Suprapubic skin (tissue), 4 donors: Measurements from ENCODE around the gene SYT12. TPM values are rescaled to one million over a fixed set of nuclear protein-coding genes. Genes with fewer than 3 reads are reported as not detected.

Experiments
- DNase-seq, 2 donors: peaks; one replicate each; pipeline ENCODE4 v3.0.0-alpha.2; 2019; ENCODE audit warnings: low spot score in 2 of 2
- H3K27ac ChIP-seq: fragments of 200-600 bp; sonication (generic); one replicate; pipeline ENCODE4 v1.5.1; 2019
- H3K27me3 ChIP-seq: fragments of 200-600 bp; sonication (generic); one replicate; pipeline ENCODE4 v1.5.1; 2019
- H3K36me3 ChIP-seq: fragments of 200-600 bp; sonication (generic); one replicate; pipeline ENCODE4 v1.5.1; 2019
- H3K4me1 ChIP-seq: fragments of 200-600 bp; sonication (generic); one replicate; pipeline ENCODE4 v1.5.1; 2019
- H3K4me3 ChIP-seq: fragments of 200-600 bp; sonication (generic); one replicate; pipeline ENCODE4 v1.5.1; 2019; ENCODE audit warnings: mild to moderate bottlenecking
- H3K9me3 ChIP-seq: fragments of 200-600 bp; sonication (generic); one replicate; pipeline ENCODE4 v1.5.1; 2019
- EP300 ChIP-seq: sonication (generic); formaldehyde crosslinking; IDR thresholded peaks from one replicate; pipeline ENCODE4 v1.6.1; 2017; ENCODE audit warnings: antibody characterized with exemption
- POLR2A ChIP-seq, 2 donors: fragments of 450-650 bp; IDR thresholded peaks; one replicate each; pipeline ENCODE4 v1.6.1; 2017; ENCODE audit warnings: antibody characterized with exemption in 2 of 2, mild to moderate bottlenecking in 2 of 2, moderate library complexity in 2 of 2
- POLR2AphosphoS5 ChIP-seq, 3 donors: sonication (generic); formaldehyde crosslinking; IDR thresholded peaks; one replicate each; pipeline ENCODE4 v1.6.1; 2017; ENCODE audit warnings: antibody characterized with exemption in 3 of 3
- WGBS: methylation state at CpG from one replicate; pipeline ENCODE4 v1.1.5; 2018; 5-methylcytosine and 5-hydroxymethylcytosine counted together
- total RNA-seq, 4 donors: library from RNA; depleted of rRNA; stranded (reverse); fragments of >200 nt; gene quantifications; one replicate each; pipeline ENCODE4 v1.1.0, GENCODE V29; 2016
- TF ChIP-seq, protein P1 (sequence below), 2 donors: fragments of 200-600 bp in 1 of 2; fragments of 450-650 bp in 1 of 2; sonication (generic) in 1 of 2; IDR thresholded peaks; one replicate each; pipeline ENCODE4 v1.5.1; 2016 to 2019; ENCODE audit warnings: antibody characterized with exemption in 2 of 2, mild to moderate bottlenecking in 1 of 2, moderate library complexity in 1 of 2

The SYT12 gene
- total RNA-seq, 4 donors from 2014 or later: 0.38 to 1.1 (median 0.53) TPM

DNA sequence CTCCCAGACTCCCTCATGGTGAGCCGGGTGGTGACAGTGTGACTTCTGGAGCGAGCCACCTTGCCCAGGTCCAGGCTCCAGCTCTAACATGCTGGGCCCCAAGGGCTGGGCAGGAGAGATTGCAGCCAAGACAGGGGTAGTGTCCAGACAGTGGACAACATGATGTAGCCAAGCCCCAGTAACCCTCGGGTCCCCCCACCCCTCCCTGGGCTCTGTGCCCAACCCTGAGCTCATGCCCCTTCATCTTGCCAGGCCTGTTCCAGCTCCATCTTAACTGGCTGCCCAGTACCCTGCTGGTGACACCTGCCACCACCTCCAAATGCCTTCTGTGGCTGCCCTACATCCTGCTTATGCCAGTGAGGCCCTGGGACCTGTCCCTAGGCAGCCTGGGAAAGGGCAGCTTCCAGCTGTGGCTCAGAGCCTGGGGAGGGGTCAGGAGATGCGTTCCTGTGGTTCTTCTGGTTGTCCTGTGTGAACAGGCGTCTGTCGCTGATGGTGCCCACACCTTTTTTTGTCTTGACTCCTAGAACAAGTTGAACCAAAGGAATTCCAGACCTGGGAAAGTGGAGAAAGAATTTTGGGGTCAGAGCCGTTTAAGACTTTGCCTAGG lies 12.5 kb upstream of the SYT12 start:
- Histone ChIP-seq H3K27ac (no peak overlapping the region), H3K27me3 (no peaks in the 10 kb centered on the region), H3K9me3 (no peaks in the 10 kb centered on the region), H3K4me3 (no peak overlapping the region), H3K4me1 (no peaks in the 10 kb centered on the region), H3K36me3 (no peaks in the 10 kb centered on the region)
- WGBS: 81% methylated on average over 5 of the region's 7 CpGs
- TF ChIP-seq POLR2AphosphoS5 (IDR thresholded peaks at IDR 0.05) (no peak), EP300 (no peak), POLR2A (IDR thresholded peaks at IDR 0.05) (no peak)
- TF ChIP-seq, protein P1, sequence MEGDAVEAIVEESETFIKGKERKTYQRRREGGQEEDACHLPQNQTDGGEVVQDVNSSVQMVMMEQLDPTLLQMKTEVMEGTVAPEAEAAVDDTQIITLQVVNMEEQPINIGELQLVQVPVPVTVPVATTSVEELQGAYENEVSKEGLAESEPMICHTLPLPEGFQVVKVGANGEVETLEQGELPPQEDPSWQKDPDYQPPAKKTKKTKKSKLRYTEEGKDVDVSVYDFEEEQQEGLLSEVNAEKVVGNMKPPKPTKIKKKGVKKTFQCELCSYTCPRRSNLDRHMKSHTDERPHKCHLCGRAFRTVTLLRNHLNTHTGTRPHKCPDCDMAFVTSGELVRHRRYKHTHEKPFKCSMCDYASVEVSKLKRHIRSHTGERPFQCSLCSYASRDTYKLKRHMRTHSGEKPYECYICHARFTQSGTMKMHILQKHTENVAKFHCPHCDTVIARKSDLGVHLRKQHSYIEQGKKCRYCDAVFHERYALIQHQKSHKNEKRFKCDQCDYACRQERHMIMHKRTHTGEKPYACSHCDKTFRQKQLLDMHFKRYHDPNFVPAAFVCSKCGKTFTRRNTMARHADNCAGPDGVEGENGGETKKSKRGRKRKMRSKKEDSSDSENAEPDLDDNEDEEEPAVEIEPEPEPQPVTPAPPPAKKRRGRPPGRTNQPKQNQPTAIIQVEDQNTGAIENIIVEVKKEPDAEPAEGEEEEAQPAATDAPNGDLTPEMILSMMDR (IDR thresholded peaks at IDR 0.05): no peak
- no peak for DNase-seq

DNA sequence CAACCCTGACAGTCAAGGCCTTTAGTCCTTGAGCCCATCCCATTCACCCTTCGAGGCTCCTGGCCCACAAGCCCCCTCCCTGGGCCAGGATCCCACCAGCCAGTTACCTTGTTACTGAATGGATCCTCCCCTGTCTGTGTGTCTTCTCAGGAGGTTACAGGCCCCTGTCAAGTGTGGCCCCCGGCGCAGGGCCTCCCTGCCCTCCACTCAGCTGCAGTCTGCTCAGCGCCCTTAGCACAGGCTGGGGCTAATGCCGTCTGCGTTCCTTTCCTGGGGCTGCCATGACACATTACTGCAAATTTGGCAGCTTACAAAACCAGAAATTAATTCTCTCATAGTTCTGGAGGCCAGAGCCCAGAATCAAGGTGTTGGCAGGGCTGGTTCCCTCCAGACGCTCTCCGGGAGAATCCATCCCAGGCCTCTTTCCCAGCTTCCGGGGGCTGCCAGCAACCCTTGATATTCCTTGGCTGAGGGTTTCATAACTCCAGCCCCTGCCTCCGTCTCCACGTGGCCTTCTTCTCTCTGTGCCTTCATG lies 9.4 kb upstream of the SYT12 start:
- Histone ChIP-seq H3K9me3 (no peaks in the 10 kb centered on the region), H3K27ac (no peak overlapping the region), H3K4me1 (no peaks in the 10 kb centered on the region), H3K27me3 (no peaks in the 10 kb centered on the region), H3K4me3 (no peak overlapping the region), H3K36me3 (no peaks in the 10 kb centered on the region)
- TF ChIP-seq EP300: no peak
- TF ChIP-seq POLR2A (IDR thresholded peaks at IDR 0.05): no peak
- no peak for DNase-seq
- WGBS: 75% methylated on average over 11 of the region's 11 CpGs

DNA sequence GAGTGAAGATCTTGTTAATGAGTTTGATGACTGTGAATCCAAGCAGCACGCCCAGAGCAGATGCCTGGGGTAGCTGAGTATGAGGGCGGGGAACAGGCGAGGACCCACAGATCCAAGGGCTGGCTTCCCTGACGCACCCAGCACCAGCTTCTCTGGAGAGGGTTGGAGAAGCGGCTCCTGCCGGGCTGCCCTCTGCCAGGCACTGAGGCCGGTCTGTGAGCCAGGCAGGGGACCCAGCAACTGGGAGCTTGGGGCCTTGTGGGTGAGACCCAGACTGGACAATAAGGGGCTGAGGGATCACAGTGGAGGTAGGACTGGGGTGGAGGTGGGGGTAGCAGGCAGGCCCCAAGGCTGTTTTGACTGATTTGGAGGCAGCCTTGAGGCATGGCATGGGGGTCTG lies 8.6 kb upstream of the SYT12 start:
- Histone ChIP-seq H3K4me3 (no peak overlapping the region), H3K27ac (no peak overlapping the region), H3K4me1 (no peaks in the 10 kb centered on the region), H3K9me3 (no peaks in the 10 kb centered on the region), H3K27me3 (no peaks in the 10 kb centered on the region), H3K36me3 (no peaks in the 10 kb centered on the region)
- no peak for TF ChIP-seq POLR2A (IDR thresholded peaks at IDR 0.05)
- TF ChIP-seq EP300: no peak
- TF ChIP-seq POLR2AphosphoS5 (IDR thresholded peaks at IDR 0.05): no peak
- TF ChIP-seq, protein P1 (IDR thresholded peaks at IDR 0.05): no peak
- no peak for DNase-seq
- 94% methylated on average over 7 of the region's 7 CpGs for WGBS

DNA sequence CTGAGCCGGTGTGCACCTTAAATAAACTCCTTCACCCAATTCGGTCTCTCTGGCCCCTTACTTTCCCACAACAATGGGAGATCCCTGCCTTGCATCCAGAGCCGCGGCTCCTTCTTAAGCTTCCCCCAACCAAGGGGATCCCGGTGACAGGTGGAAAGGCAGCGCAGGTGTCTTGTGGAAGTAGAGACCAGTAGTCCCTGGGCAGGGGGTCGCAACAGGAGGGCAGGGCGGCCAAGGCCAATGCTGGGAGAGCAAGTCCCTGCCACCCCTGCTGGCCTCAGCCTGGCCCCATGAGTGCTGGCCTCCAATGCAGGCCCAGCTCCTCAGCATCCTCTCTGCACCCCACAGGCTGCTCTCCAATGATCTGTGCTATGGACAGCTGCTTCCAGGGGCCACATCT lies 7.9 kb upstream of the SYT12 start:
- DNase-seq: no peak
- no peak overlapping the region for H3K4me3 ChIP-seq
- H3K27ac ChIP-seq: no peak overlapping the region
- H3K27me3 ChIP-seq: no peaks in the 10 kb centered on the region
- no peak for TF ChIP-seq POLR2AphosphoS5 (IDR thresholded peaks at IDR 0.05)
- TF ChIP-seq EP300: no peak
- no peak for TF ChIP-seq POLR2A (IDR thresholded peaks at IDR 0.05)
- TF ChIP-seq, protein P1 (IDR thresholded peaks at IDR 0.05): no peak
- no peaks in the 10 kb centered on the region for H3K9me3 ChIP-seq
- H3K4me1 ChIP-seq: no peaks in the 10 kb centered on the region
- no peaks in the 10 kb centered on the region for H3K36me3 ChIP-seq
- WGBS: 94% methylated on average over 8 of the region's 8 CpGs

DNA sequence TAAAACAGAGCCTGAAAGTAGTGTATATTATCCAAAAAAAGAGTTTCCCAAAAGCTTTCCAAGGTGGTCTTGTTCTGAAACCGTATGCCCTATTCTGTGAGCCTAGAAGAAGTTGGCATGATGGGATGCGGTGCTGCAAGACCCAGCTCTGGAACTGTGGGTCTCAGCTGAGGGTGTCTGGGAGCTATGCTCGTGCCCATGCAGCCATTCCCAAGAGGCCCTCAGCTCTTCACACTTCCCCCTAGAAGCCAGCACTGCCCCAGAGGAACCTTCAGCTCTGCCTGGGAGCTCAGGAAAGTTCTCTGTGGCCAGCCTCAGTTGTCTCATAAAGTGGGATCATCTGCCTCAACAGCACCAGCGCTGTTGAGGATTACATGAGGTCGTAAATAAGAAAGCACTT lies 6.4 kb upstream of the SYT12 start:
- H3K9me3 ChIP-seq: no peaks in the 10 kb centered on the region
- no peaks in the 10 kb centered on the region for H3K27me3 ChIP-seq
- DNase-seq: no peak
- no peak overlapping the region for H3K27ac ChIP-seq
- 91% methylated on average over 5 of the region's 5 CpGs for WGBS
- TF ChIP-seq POLR2A (IDR thresholded peaks at IDR 0.05): no peak
- TF ChIP-seq, protein P1 (IDR thresholded peaks at IDR 0.05): no peak
- no peak for TF ChIP-seq POLR2AphosphoS5 (IDR thresholded peaks at IDR 0.05)
- TF ChIP-seq EP300: no peak
- H3K4me1 ChIP-seq: no peaks in the 10 kb centered on the region
- no peak overlapping the region for H3K4me3 ChIP-seq
- H3K36me3 ChIP-seq: no peaks in the 10 kb centered on the region
